Pons (tissue), 1 donor: ENCODE data around the gene UTS2R.
"Not testable (repeated sequence)": the region's sequence is repeated elsewhere in the genome, so short reads cannot be mapped to it uniquely, and the experiment has no call there.

Source experiments
- DNase-seq: peaks from one replicate; pipeline ENCODE4 v3.0.0-alpha.2; 2016; ENCODE audit warnings: low spot score

Gene UTS2R

GRCh38 chr17:82354804-82355308 is 16.7 kb upstream of the UTS2R start:
- no peak for DNase-seq

- DNase-seq = no peak
These were observed 15.7 kb upstream of the UTS2R start for GRCh38 chr17:82355770-82356427.

DNA sequence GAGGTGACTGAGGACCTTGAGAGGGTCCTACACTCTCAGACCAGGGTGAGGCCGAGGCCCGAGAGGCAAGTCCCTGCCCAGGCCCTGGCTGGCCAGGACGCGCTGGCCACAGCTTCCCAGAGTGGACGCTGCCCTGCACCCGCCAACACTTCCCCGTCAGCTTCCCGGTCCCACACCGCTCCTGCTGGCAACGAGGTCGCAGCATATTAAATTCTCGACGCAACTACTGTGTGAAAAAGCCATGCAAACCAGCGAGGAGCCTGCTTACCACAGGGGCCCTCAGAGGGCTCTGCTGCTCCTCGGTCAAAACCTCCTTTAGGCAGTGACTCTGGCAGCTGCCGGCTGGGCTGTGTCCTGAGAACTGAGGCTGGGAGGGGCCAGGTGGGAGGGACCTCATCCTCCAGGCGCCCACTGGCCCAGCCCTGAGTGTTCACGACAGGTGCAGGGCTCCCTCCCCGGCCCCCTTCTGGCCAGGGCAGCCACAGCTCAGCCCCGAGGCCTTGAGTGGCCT is 14.7 kb upstream of the UTS2R start:
- DNase-seq = no peak

DNA sequence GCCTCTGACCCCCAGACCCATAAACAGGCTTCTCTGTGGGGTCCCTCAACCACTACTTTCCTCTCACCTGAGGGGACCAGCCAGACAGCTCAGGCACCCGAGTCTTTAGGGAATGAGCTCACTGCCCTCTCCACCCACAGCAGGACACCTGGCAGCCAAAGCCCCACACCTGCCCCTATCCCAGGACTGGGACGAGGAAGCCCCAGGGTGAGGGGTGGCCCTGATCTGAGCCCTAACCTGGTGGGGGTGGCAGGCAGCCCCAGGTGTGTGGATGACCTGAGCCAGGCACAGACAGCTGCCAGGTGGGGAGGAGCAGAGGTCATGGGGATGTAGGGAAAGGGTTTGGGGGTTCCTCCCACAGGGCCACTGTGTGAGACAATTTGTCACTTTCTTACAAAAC is 14.2 kb upstream of the UTS2R start:
- DNase-seq = no peak

DNA sequence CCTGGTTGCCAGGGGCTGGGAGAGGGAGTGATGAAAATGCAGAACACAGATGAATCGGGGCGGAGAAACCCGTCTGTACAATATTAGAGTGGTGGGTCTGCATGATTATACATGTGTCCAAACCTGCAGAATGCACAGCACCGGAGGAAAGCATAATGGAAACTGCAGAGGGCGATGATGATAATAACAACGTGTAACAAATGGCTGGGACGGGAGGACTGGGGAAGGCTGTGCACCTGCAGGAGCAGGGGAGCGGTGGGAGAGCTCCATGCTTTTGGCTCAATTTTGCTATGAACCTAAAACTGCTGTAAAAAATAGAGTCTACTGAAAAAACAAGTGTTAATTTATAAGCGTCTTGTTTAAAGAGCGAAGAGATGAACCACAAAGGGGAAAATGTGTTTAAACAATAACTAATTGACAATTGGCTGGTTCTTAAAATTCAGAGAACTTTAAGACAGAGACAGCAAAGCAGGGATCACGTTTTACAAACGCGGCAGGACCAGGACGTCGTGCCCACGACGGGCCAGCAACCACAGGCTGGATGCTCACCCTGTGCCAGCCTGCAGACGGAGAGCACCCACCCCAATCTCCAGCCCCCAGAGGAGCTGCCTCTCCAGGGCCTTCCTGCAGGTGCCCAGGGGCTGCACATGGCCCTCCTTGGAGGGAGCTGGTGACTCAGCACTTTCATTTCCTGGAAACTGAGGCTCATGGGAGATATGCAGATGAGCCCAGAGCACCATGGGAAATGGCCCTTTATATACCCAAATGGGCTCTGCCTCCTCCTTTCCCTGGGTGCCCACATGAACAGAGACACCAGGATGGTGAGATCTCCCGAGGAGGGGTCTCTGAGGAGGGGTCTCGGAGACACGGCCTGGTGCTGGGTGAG is 12.9 kb upstream of the UTS2R start, which contains the start of gene TEX19:
TSS of gene TEX19 (plus strand) at position 783 of the 886 bp plus-strand sequence. CDS start 2,904 bp downstream, outside the sequence.
- no peak for DNase-seq

DNA sequence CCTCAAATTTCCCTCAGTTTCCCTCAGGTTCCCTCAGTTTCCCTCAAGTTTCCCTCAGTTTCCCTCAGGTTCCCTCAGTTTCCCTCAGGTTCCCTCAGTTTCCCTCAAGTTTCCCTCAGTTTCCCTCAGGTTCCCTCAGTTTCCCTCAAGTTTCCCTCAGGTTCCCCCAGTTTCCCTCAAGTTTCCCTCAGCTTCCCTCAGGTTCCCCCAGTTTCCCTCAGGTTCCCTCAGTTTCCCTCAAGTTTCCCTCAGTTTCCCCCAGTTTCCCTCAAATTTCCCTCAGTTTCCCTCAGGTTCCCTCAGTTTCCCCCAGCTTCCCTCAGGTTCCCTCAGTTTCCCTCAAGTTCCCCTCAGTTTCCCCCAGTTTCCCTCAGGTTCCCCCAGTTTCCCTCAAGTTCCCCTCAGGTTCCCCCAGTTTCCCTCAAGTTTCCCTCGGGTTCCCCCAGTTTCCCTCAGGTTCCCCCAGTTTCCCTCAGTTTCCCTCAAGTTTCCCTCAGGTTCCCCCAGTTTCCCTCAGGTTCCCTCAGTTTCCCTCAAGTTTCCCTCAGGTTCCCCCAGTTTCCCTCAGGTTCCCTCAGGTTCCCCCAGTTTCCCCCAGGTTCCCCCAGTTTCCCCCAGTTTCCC is 12.0 kb upstream of the UTS2R start:
- not testable (repeated sequence) for DNase-seq

DNA sequence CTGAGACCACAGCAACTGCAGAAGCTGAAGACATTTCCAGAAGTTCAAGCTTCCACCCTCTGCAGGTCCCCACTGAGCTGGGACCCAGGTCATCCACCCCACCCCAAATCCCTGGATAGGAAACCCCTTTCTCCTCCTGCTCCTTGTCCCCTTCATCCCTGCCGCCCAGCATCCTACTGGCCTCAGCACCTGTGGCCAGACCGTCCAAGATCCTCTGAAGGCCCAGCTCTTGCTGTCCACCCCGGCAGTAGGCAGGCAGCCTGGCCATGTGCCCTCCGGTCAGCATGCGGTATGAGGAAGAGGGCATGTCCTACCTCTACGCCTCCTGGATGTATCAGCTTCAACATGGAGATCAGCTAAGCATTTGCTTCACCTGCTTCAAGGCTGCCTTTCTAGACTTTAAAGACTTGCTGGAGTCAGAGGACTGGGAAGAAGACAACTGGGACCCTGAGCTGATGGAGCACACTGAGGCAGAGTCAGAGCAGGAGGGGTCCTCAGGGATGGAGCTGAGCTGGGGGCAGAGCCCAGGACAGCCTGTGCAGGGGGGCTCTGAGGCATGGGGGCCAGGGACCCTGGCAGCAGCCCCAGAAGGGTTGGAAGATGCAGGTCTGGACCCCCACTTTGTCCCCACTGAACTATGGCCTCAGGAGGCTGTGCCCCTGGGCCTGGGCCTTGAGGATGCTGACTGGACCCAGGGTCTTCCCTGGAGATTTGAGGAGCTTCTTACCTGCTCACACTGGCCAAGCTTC is 9.5 kb upstream of the UTS2R start:
- no peak for DNase-seq

DNA sequence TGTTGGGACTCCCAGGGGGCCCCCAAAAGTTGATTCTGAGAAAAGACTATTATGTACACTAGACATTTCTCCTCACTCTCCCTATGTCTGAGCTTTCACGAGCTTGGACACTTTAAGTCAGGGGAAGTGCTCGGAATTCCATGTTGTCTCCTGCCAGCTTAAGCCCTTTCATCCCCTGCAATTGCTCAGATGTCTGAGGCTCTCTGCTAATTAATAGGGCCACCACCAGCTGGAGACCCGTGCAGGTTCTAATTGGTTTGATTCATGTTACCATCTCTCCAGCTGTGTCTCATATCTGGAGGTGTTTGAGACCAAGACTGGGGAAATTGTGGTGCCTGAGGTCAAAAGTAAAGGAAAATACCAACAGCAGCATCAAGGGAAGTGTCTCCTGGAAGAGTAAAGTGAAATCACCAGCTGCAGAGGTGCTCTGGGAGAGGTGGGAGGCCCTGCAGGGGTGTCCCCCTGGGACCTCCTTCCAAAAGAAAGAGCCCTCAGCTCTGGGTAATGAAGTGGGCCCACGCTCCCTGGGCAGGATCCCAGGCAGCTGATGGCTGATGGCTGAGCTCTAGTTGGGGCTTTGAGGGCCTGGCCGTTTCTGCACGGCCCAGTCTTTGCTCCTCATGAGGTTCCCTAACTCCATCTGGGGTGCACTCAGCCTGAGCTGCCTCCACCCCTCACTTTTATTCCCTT is 5.8 kb upstream of the UTS2R start:
- DNase-seq = no peak

DNA sequence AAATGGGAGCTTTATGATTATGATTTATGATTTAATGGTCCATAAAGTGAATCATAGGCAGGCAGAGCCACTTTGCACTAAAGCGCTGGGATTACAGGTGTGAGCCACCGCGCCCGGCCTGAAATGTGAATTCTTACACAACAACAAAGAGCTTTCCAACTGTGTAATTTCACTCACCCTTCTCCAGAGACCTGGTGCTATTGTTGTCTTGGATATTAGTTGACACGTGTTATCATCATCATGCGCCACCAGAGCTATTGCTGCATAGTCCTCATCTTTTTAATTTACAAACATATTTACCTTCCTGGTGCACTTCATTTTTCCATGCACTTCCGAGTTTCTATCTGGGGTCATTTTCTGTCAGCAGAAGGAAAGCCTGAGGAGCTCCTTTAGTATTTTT is 4.8 kb upstream of the UTS2R start:
- DNase-seq = no peak

DNA sequence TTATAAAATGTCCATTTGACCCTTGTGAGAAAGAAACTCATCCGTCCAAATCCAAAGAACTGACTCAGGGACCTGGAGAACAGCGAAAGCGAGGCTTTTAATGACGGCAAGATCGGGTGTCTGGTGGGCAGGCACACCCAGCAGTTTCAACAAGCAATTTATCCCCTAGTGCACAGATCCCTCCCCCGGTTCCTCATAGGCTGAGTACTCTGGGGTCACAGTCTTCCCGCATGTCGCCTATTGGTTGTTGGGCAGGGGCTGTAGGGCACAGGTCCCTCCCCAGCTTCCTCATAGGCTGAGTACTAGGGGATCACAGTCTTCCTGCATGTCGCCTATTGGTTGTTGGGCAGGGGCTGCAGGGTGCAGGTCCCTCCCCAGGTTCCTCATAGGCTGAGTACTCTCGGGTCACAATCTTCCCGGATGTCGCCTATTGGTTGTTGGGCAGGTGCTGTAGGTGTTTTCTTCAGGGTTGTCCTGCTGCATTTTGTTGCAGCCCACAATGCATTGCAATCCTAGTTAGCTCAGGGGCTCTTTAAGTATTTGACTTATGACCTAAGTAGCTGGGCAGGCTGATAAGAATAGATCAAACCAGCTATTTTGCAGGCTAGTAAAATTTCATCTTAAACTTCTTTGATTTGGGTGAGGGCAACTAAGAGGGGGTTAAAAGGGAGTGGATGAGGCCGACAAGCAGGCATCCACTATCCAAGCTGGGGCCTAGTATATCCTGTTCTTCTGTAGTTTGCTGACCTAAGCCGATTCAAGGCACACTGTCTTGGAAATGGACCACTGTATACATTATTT is 3.6 kb upstream of the UTS2R start:
- no peak for DNase-seq

- no peak for DNase-seq
These were observed 2.4 kb upstream of the UTS2R start for GRCh38 chr17:82369211-82369610.

GRCh38 chr17:82370471-82371332 is 863 bp upstream of the UTS2R start:
- DNase-seq = peak; percentile 12

GRCh38 chr17:82372249-82373071 is 895 bp downstream of the UTS2R start:
- DNase-seq = no peak

DNA sequence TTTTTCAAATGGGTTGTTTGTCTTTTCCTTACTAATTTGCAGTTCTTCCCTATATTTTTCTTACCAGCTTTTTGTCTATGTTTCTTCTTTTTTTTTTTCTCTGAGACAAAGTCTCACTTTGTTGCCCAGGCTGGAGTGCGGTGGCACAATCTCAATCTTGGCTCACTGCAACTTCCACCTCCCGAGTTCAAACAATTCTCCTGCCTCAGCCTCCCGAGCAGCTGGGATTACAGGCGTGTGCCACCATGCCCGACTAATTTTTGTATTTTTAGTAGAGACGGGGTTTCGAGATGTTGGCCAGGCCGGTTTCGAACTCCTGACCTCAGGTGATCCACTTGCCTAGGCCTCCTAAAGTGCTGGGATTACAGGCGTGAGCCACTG is 1.5 kb downstream of the UTS2R start:
- not testable (repeated sequence) for DNase-seq

DNA sequence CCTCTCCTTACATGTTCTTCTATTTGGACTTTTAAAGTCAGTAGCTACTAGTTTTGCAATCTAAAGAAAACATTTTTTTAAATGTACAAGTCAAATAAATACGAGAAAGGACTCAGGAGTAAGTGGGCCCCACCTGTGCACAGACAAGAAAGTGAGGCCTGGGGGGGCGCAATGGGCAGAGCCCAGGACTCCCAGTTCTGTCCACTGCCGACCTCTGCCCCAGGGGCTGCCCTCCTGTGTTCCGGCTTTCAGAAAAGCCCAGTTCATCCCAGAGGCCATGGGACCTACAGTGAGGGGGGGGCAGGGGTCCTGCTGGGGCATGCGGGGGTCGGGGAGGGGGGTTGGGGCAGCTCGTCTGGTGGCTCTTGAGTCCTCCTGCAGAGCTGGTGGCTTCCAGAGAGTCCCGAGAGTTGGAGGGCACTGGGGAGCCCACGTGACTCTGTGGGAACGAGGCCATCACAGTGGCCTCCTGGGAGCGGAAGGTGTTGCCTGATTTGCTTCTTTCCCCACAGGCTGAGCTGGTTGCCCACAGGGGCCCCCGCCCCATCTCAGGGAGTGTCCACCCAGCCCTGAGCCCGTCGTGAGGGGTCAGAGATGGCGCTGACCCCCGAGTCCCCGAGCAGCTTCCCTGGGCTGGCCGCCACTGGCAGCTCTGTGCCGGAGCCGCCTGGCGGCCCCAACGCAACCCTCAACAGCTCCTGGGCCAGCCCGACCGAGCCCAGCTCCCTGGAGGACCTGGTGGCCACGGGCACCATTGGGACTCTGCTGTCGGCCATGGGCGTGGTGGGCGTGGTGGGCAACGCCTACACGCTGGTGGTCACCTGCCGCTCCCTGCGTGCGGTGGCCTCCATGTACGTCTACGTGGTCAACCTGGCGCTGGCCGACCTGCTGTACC is 2.4 kb downstream of the UTS2R start:
- no peak for DNase-seq

- DNase-seq = no peak
These were observed 3.2 kb downstream of the UTS2R start for GRCh38 chr17:82374626-82375331.
